Gastroesophageal sphincter (tissue), 4 donors: Measurements from ENCODE around the gene FAM163B. TPM values are rescaled to one million over a fixed set of nuclear protein-coding genes. Genes with fewer than 3 reads are reported as not detected.

Experiments used
- ATAC-seq: fragments of 150-250 bp; one replicate; pipeline ENCODE4 v1.9.1; 2016; ENCODE audit warnings: mild to moderate bottlenecking, moderate library complexity
- H3K27ac ChIP-seq, 4 donors: fragments of 200-600 bp; sonication (generic) in 3 of 4; 1 replicate in 3 of 4; 2 replicates in 1 of 4; pipeline ENCODE4 v1.5.1; 2016 to 2019
- H3K27me3 ChIP-seq: fragments of 200-600 bp; sonication (generic); one replicate; pipeline ENCODE4 v1.5.1; 2019
- H3K36me3 ChIP-seq, 2 donors: fragments of 200-600 bp; sonication (generic); one replicate each; pipeline ENCODE4 v1.5.1; 2019; ENCODE audit warnings: control low read depth in 1 of 2
- H3K4me1 ChIP-seq, 3 donors: fragments of 200-600 bp; sonication (generic); 1 replicate in 2 of 3; 2 replicates in 1 of 3; pipeline ENCODE4 v1.5.1; 2016 to 2019; ENCODE audit warnings: control low read depth in 2 of 3
- H3K4me3 ChIP-seq, 2 donors: fragments of 200-600 bp; sonication (generic); one replicate each; pipeline ENCODE4 v1.5.1; 2019; ENCODE audit warnings: mild to moderate bottlenecking in 1 of 2, moderate library complexity in 1 of 2
- H3K9me3 ChIP-seq, 3 donors: fragments of 200-600 bp; sonication (generic); one replicate each; pipeline ENCODE4 v1.5.1; 2017 to 2019; ENCODE audit warnings: control low read depth in 2 of 3
- EP300 ChIP-seq: sonication (generic); formaldehyde crosslinking; IDR thresholded peaks from one replicate; pipeline ENCODE4 v1.6.1; 2017; ENCODE audit warnings: antibody characterized with exemption, mild to moderate bottlenecking
- POLR2A ChIP-seq, 2 donors: fragments of 450-650 bp; IDR thresholded peaks; one replicate each; pipeline ENCODE4 v1.6.1; 2017; ENCODE audit warnings: antibody characterized with exemption in 2 of 2, mild to moderate bottlenecking in 2 of 2, moderate library complexity in 1 of 2
- POLR2AphosphoS5 ChIP-seq: sonication (generic); formaldehyde crosslinking; IDR thresholded peaks from one replicate; pipeline ENCODE4 v1.6.1; 2017; ENCODE audit warnings: antibody characterized with exemption
- WGBS, 2 donors: methylation state at CpG; one replicate each; pipeline ENCODE4 v1.1.5; 2018; ENCODE audit warnings: low coverage in 1 of 2; 5-methylcytosine and 5-hydroxymethylcytosine counted together
- total RNA-seq, 4 donors: library from RNA; depleted of rRNA; stranded (reverse); fragments of >200 nt; gene quantifications; one replicate each; pipeline ENCODE4 v1.1.0, GENCODE V29; 2016
- TF ChIP-seq, protein P1 (sequence below), 4 experiments: fragments of 200-600 bp in 2 of 4; fragments of 450-650 bp in 2 of 4; sonication (generic) in 1 of 4; IDR thresholded peaks; one replicate each; pipeline ENCODE4 v1.5.1; 2017 to 2019; ENCODE audit warnings: antibody characterized with exemption in 4 of 4, mild to moderate bottlenecking in 2 of 4, moderate library complexity in 2 of 4

FAM163B gene
- total RNA-seq, 4 donors from 2014 or later, result not detected

GRCh38 chr9:133538851-133539833 is 70.0 kb downstream of the FAM163B start:
- Histone ChIP-seq H3K27ac (peak overlapping the region in 2 of 4 donors; percentile 24 to 55), H3K27me3 (no peaks in the 10 kb centered on the region), H3K4me3 (peak overlapping the region in 1 of 2 donors; percentile 28), H3K4me1 (peaks cover 0 to 39% (median 22%) of the 10 kb centered on the region in 3 donors), H3K36me3 (peaks cover 0 to 14% of the 10 kb centered on the region in 2 donors), H3K9me3 (no peaks in the 10 kb centered on the region)
- WGBS, 2 donors, result no CpG with 5 or more reads among the region's 47 CpGs
- ATAC-seq, result peak; percentile 23
- TF ChIP-seq POLR2AphosphoS5 (no peak), POLR2A (IDR thresholded peaks at IDR 0.05) (no peak)
- TF ChIP-seq, protein P1, sequence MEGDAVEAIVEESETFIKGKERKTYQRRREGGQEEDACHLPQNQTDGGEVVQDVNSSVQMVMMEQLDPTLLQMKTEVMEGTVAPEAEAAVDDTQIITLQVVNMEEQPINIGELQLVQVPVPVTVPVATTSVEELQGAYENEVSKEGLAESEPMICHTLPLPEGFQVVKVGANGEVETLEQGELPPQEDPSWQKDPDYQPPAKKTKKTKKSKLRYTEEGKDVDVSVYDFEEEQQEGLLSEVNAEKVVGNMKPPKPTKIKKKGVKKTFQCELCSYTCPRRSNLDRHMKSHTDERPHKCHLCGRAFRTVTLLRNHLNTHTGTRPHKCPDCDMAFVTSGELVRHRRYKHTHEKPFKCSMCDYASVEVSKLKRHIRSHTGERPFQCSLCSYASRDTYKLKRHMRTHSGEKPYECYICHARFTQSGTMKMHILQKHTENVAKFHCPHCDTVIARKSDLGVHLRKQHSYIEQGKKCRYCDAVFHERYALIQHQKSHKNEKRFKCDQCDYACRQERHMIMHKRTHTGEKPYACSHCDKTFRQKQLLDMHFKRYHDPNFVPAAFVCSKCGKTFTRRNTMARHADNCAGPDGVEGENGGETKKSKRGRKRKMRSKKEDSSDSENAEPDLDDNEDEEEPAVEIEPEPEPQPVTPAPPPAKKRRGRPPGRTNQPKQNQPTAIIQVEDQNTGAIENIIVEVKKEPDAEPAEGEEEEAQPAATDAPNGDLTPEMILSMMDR (IDR thresholded peaks at IDR 0.05), result no peak

DNA sequence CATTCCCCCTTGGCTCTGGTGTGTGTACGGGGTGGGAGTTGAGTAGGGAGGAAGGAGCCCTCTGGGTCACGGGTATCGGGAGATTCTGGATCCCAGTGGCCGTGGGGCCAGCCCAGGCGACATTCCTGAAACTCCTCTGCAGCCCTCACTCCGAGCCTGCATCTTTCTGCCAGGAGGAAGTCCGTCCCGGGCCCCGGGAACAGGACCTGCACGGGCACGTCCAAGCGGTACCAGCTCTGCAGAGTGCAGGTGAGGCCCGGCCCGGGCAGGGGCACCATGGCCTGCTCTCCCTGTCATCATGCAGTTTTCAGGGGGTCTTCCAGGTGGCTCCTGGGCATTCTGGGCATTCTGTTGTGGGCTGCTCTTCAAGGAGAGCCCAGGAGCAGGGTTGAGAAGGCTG is 71.0 kb downstream of the FAM163B start:
- H3K9me3 ChIP-seq, result no peaks in the 10 kb centered on the region
- TF ChIP-seq EP300, result no peak
- TF ChIP-seq, protein P1 (IDR thresholded peaks at IDR 0.05), result no peak
- TF ChIP-seq POLR2A (IDR thresholded peaks at IDR 0.05), result no peak
- TF ChIP-seq POLR2AphosphoS5, result no peak
- H3K4me3 ChIP-seq, result no peak overlapping the region
- H3K27ac ChIP-seq, result no peak overlapping the region
- no peaks in the 10 kb centered on the region for H3K27me3 ChIP-seq
- peaks cover 0 to 14% of the 10 kb centered on the region in 2 donors for H3K36me3 ChIP-seq
- H3K4me1 ChIP-seq, result peaks cover 0 to 43% (median 24%) of the 10 kb centered on the region in 3 donors
- no peak for ATAC-seq
- WGBS, 2 donors, result no CpG with 5 or more reads among the region's 14 CpGs

GRCh38 chr9:133537257-133537656 is 71.9 kb downstream of the FAM163B start:
- Histone ChIP-seq H3K36me3 (peaks cover 0 to 14% of the 10 kb centered on the region in 2 donors), H3K27me3 (no peaks in the 10 kb centered on the region), H3K4me3 (no peak overlapping the region), H3K4me1 (peaks cover 0 to 50% (median 24%) of the 10 kb centered on the region in 3 donors), H3K27ac (no peak overlapping the region), H3K9me3 (no peaks in the 10 kb centered on the region)
- ATAC-seq, result no peak
- no peak for TF ChIP-seq POLR2A (IDR thresholded peaks at IDR 0.05)
- TF ChIP-seq EP300, result no peak
- TF ChIP-seq POLR2AphosphoS5, result no peak
- TF ChIP-seq, protein P1 (IDR thresholded peaks at IDR 0.05), result no peak
- no CpG with 5 or more reads among the region's 16 CpGs for WGBS, 2 donors

- no peak for ATAC-seq
- no peak for TF ChIP-seq POLR2AphosphoS5
- TF ChIP-seq, protein P1 (IDR thresholded peaks at IDR 0.05), result no peak
- TF ChIP-seq EP300, result no peak
- no peak for TF ChIP-seq POLR2A (IDR thresholded peaks at IDR 0.05)
- Histone ChIP-seq H3K9me3 (no peaks in the 10 kb centered on the region), H3K36me3 (peaks cover 0 to 13% of the 10 kb centered on the region in 2 donors), H3K4me3 (no peak overlapping the region), H3K27ac (no peak overlapping the region), H3K27me3 (no peaks in the 10 kb centered on the region), H3K4me1 (peaks cover 0 to 50% (median 24%) of the 10 kb centered on the region in 3 donors)
- WGBS, 2 donors, result no CpG with 5 or more reads among the region's 9 CpGs
Measured at GRCh38 chr9:133536536-133536935, 72.7 kb downstream of the FAM163B start.

DNA sequence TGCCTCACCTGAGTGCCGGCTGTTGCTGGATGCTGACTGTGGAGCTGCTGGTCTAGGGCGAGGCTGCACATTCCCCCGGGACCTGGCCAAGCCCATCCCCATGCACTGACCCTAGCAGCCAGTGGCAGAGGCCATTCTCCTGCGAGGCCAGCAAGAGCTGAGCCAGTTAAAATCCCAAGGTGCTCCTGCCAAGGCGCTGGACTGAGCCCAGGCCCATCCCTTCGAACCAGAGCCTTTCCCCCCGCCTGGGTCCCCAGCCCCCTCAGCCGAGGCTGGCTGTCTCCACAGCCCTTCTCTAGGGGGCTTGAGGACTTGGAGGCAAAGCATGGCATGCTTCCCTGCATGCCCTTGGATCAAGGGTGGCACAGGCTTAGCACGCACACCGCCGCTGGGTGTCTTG is 73.1 kb downstream of the FAM163B start:
- H3K27me3 ChIP-seq, result no peaks in the 10 kb centered on the region
- H3K4me3 ChIP-seq, result no peak overlapping the region
- no CpG with 5 or more reads among the region's 11 CpGs for whole genome bisulfite sequencing, 2 donors
- TF ChIP-seq, protein P1 (IDR thresholded peaks at IDR 0.05), result no peak
- TF ChIP-seq POLR2AphosphoS5 (no peak), EP300 (no peak), POLR2A (IDR thresholded peaks at IDR 0.05) (no peak)
- no peak for ATAC-seq
- peaks cover 0 to 8% of the 10 kb centered on the region in 2 donors for H3K36me3 ChIP-seq
- no peak overlapping the region for H3K27ac ChIP-seq
- H3K4me1 ChIP-seq, result peaks cover 0 to 50% (median 24%) of the 10 kb centered on the region in 3 donors
- no peaks in the 10 kb centered on the region for H3K9me3 ChIP-seq
